Fibroblast of the aortic adventitia (primary cell): ENCODE data around the gene SPNS2. TPM values are rescaled to one million over a fixed set of nuclear protein-coding genes. Genes with fewer than 3 reads are reported as not detected.
"Not testable (repeated sequence)": the region's sequence is repeated elsewhere in the genome, so short reads cannot be mapped to it uniquely, and the experiment has no call there.

Experiments used
- DNase-seq: peaks from one replicate; pipeline ENCODE4 v3.0.0-alpha.2; 2010; ENCODE audit warnings: low read depth
- H3K4me3 ChIP-seq: 2 replicates; pipeline ENCODE4 v1.5.1; 2011; ENCODE audit warnings: low read depth, mild to moderate bottlenecking, control low read depth, low read length, moderate library complexity
- CTCF ChIP-seq: IDR thresholded peaks from 2 replicates; pipeline ENCODE4 v1.5.1; 2011; ENCODE audit warnings: mild to moderate bottlenecking, low read length, control low read depth, inconsistent platforms; ENCODE audit not compliant: insufficient read depth
- total RNA-seq: library from RNA; depleted of rRNA; stranded (reverse); fragments of >200 nt; gene quantifications from 2 replicates; pipeline ENCODE4 v1.2.3, GENCODE V29; 2012; ENCODE audit warnings: low replicate concordance

The SPNS2 gene
- total RNA-seq, 1 donor = 0.27 TPM

GRCh38 chr17:4573115-4573514 is 74.4 kb downstream of the SPNS2 start:
- DNase-seq = no peak
- no peak for TF ChIP-seq CTCF
- H3K4me3 ChIP-seq = no peak overlapping the region

DNA sequence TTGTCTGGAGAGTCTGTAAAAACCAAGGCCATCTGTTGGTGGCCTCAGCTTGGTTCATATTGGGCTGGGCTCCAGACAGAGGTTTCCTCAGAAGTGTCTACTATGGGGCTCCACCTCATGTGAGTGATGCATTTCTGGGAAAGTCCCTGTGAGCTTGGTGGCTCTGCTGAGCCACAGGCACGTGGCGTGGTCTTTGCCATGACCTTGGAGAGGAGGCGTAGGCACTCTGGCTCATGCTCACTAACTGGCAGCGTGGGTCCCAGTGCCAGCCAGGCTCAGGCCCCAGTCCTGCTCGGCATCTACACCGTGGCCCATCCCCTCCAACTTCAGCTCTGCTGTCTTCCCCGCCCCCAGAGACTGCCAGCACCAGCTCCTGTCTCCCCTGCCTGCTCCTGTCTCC is 75.0 kb downstream of the SPNS2 start:
- no peak overlapping the region for H3K4me3 ChIP-seq
- no peak for TF ChIP-seq CTCF
- DNase-seq = no peak

- no peak overlapping the region for H3K4me3 ChIP-seq
- DNase-seq = no peak
- no peak for TF ChIP-seq CTCF
These were observed 75.9 kb downstream of the SPNS2 start for GRCh38 chr17:4574448-4575045.

DNA sequence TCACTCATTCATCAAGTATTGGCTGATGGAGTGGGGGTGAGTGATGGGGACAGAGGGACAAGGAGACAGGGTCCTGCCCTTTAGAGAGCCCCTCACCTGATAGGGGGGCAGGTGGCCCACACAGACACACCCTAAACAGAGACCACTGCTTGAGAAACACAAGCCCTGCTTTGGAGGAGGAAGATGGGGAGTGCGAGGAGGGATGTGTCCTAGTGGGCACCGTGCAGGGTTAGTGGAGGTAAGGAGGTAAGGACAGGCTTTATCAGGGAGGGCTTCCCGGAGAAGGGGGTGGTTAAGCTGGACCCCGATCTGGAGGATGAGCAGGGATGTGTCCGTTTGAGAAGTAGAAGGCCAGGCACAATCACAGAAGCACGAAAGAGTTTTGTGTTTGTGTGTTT is 77.5 kb downstream of the SPNS2 start:
- no peak for TF ChIP-seq CTCF
- H3K4me3 ChIP-seq = no peak overlapping the region
- no peak for DNase-seq

DNA sequence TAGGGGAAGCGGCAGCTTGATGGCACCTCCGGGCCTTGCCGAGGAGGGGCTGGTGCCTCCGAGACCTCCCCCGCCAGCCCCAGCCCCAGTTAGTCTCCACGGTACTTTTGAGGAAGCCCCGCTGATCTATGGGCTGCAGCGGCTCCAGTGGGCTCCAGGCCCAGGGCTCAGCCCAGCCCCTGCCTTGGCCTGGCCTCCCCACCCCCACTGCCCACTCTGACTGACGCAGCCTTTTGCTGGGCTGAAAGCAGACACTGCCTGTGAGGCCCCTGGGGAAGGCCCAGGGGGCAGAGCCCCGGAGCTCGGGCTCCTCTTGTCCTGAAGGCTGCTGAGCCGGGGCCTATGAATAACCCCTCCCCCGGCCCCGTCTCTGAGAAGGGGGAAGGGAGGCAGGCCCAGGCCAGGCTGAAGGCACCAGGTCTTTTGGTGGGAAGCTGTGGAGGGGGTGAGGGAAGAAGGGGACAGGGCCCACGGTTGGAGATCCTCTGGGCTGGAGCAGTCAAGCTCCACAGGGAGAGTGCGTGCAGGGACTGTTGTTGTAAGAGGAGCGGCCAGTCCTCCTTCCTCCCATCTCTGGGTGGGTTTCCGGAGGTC is 78.1 kb downstream of the SPNS2 start:
- TF ChIP-seq CTCF = no peak
- H3K4me3 ChIP-seq = no peak overlapping the region
- DNase-seq = no peak

- DNase-seq = no peak
- no peak overlapping the region for H3K4me3 ChIP-seq
- TF ChIP-seq CTCF = no peak
These were observed 78.8 kb downstream of the SPNS2 start for GRCh38 chr17:4577386-4577993.

DNA sequence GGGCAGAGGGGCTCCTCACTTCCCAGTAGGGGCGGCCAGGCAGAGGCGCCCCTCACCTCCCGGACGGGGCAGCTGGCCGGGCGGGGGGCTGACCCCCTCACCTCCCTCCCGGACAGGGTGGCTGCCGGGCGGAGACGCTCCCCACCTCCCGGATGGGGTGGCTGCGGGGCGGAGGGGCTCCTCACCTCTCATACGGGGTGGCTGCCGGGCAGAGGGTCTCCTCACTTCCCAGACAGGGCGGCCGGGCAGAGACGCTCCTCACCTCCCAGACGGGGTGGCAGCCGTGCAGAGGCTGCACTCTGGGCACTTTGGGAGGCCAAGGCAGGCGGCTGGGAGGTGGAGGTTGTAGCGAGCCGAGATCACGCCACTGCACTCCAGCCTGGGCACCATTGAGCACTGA is 79.7 kb downstream of the SPNS2 start:
- H3K4me3 ChIP-seq, DNase-seq: not testable (repeated sequence)
